ENCODE measurements around the gene SPRING1. TPM values are rescaled to one million over a fixed set of nuclear protein-coding genes. Genes with fewer than 3 reads are reported as not detected.

Gene SPRING1
- total RNA-seq, 4 donors from 2014 or later, result 22.3 to 40.3 (median 35.1) TPM

GRCh38 chr12:116698554-116699075, 39.3 kb downstream of the SPRING1 start:
- Histone ChIP-seq H3K27me3 (peaks cover 9% of the 10 kb centered on the region), H3K4me1 (peaks cover 0 to 22% (median 15%) of the 10 kb centered on the region in 4 donors), H3K27ac (peak overlapping the region in 1 of 4 donors; percentile 43), H3K9me3 (no peaks in the 10 kb centered on the region), H3K36me3 (no peaks in the 10 kb centered on the region), H3K4me3 (no peak overlapping the region)
- TF ChIP-seq, protein P1, sequence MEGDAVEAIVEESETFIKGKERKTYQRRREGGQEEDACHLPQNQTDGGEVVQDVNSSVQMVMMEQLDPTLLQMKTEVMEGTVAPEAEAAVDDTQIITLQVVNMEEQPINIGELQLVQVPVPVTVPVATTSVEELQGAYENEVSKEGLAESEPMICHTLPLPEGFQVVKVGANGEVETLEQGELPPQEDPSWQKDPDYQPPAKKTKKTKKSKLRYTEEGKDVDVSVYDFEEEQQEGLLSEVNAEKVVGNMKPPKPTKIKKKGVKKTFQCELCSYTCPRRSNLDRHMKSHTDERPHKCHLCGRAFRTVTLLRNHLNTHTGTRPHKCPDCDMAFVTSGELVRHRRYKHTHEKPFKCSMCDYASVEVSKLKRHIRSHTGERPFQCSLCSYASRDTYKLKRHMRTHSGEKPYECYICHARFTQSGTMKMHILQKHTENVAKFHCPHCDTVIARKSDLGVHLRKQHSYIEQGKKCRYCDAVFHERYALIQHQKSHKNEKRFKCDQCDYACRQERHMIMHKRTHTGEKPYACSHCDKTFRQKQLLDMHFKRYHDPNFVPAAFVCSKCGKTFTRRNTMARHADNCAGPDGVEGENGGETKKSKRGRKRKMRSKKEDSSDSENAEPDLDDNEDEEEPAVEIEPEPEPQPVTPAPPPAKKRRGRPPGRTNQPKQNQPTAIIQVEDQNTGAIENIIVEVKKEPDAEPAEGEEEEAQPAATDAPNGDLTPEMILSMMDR (IDR thresholded peaks at IDR 0.05), result no peak
- TF ChIP-seq POLR2AphosphoS5 (IDR thresholded peaks at IDR 0.05), result no peak
- no peak for TF ChIP-seq EP300 (IDR thresholded peaks at IDR 0.05; ENCODE audit: low read depth)
- TF ChIP-seq POLR2A (IDR thresholded peaks at IDR 0.05), result no peak
- WGBS, 2 donors (ENCODE audit: low coverage in 1 of 2), result 61 to 67% methylated on average over 2 of the region's 2 CpGs
- DNase-seq, result no peak
- intact Hi-C loops (cut with DNase I; ENCODE audit: low total_unique reads) (loop anchor here (5.0 kb wide), 1 partner anchor 391 kb away; no protein-coding TSS in a partner anchor), in situ Hi-C loops (cut with MboI; ENCODE audit: low pct_ligation_motif_present in 1 of 4, low pct_unique_long_range_greater_than_20kb in 1 of 4, low sequenced_read_pairs in 3 of 4) (no loop called here)

DNA sequence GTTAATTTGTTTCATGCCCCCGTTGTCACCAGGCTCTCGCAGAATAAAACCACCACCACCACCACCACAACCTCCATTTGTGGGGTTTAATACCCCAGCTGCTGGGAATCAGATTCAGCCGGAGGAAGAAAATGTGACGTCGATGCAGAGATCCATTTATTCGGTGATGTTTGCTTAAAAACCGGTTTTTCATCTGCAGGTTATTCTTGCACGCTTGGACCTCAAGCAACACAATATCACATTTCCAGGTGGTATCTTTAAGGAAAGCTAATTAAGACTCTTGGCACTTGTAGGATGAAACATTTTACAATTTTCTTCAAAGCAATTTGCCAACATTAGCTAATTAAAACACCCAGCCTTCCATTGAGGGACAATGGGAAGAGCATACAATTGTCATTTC, 39.8 kb downstream of the SPRING1 start:
- no peak for DNase-seq
- no peaks in the 10 kb centered on the region for H3K36me3 ChIP-seq
- H3K27me3 ChIP-seq, result peaks cover 14% of the 10 kb centered on the region
- TF ChIP-seq, protein P1 (IDR thresholded peaks at IDR 0.05), result no peak
- TF ChIP-seq EP300 (IDR thresholded peaks at IDR 0.05; ENCODE audit: low read depth) (no peak), POLR2AphosphoS5 (IDR thresholded peaks at IDR 0.05) (no peak), POLR2A (IDR thresholded peaks at IDR 0.05) (no peak)
- H3K4me3 ChIP-seq, result no peak overlapping the region
- H3K9me3 ChIP-seq, result no peaks in the 10 kb centered on the region
- in situ Hi-C loops (cut with MboI; ENCODE audit: low pct_ligation_motif_present in 1 of 4, low pct_unique_long_range_greater_than_20kb in 1 of 4, low sequenced_read_pairs in 3 of 4), result no loop called here
- WGBS, 2 donors (ENCODE audit: low coverage in 1 of 2), result 59% methylated on average over 8 of the region's 8 CpGs; no CpG with 5 or more reads in 1 of the 2 donors
- peak overlapping the region in 1 of 4 donors; percentile 43 for H3K27ac ChIP-seq
- H3K4me1 ChIP-seq, result peaks cover 0 to 25% (median 20%) of the 10 kb centered on the region in 4 donors
- intact Hi-C loops (cut with DNase I; ENCODE audit: low total_unique reads), result loop anchor here (5.0 kb wide), 1 partner anchor 391 kb away; no protein-coding TSS in a partner anchor

DNA sequence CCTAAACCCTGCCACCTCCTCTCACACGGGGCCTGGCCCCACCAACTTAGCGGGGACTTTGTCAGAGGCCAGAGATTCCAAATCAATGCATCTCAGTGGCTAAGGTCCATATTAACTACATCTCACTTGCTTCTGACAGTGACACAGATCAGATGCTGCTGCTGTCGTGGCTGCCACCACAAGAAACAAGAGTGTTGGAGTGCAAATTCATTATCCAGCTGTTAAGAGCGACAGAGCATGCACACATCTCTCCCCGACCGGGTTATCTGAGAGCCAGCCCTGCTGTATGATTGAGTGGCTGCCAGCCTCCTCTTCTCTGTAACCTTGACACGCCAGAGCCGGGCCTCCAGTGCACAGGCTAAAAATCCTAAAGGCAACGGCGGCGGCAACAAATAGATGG, 40.2 kb downstream of the SPRING1 start:
- Histone ChIP-seq H3K9me3 (no peaks in the 10 kb centered on the region), H3K36me3 (no peaks in the 10 kb centered on the region), H3K4me1 (peaks cover 0 to 29% (median 21%) of the 10 kb centered on the region in 4 donors), H3K4me3 (no peak overlapping the region), H3K27me3 (peaks cover 18% of the 10 kb centered on the region), H3K27ac (peak overlapping the region in 1 of 4 donors; percentile 30)
- WGBS, 2 donors (ENCODE audit: low coverage in 1 of 2), result 58% methylated on average over 11 of the region's 11 CpGs; no CpG with 5 or more reads in 1 of the 2 donors
- no peak for DNase-seq
- intact Hi-C loops (cut with DNase I; ENCODE audit: low total_unique reads), result loop anchor here (5.0 kb wide), 1 partner anchor 390 kb away; no protein-coding TSS in a partner anchor
- no peak for TF ChIP-seq POLR2AphosphoS5 (IDR thresholded peaks at IDR 0.05)
- TF ChIP-seq, protein P1 (IDR thresholded peaks at IDR 0.05), result no peak
- TF ChIP-seq EP300 (IDR thresholded peaks at IDR 0.05; ENCODE audit: low read depth), result no peak
- TF ChIP-seq POLR2A (IDR thresholded peaks at IDR 0.05), result no peak
- in situ Hi-C loops (cut with MboI; ENCODE audit: low pct_ligation_motif_present in 1 of 4, low pct_unique_long_range_greater_than_20kb in 1 of 4, low sequenced_read_pairs in 3 of 4), result no loop called here

GRCh38 chr12:116697305-116697704, 40.6 kb downstream of the SPRING1 start:
- Histone ChIP-seq H3K4me1 (peaks cover 0 to 29% (median 22%) of the 10 kb centered on the region in 4 donors), H3K36me3 (no peaks in the 10 kb centered on the region), H3K4me3 (no peak overlapping the region), H3K27me3 (peaks cover 21% of the 10 kb centered on the region), H3K9me3 (no peaks in the 10 kb centered on the region), H3K27ac (peak overlapping the region in 1 of 4 donors; percentile 30)
- intact Hi-C loops (cut with DNase I; ENCODE audit: low total_unique reads) (loop anchor here (5.0 kb wide), 1 partner anchor 390 kb away; no protein-coding TSS in a partner anchor), in situ Hi-C loops (cut with MboI; ENCODE audit: low pct_ligation_motif_present in 1 of 4, low pct_unique_long_range_greater_than_20kb in 1 of 4, low sequenced_read_pairs in 3 of 4) (no loop called here)
- WGBS, 2 donors (ENCODE audit: low coverage in 1 of 2), result 67 to 100% methylated on average over 1 to 7 of the region's 7 CpGs
- DNase-seq, result no peak
- TF ChIP-seq, protein P1 (IDR thresholded peaks at IDR 0.05), result no peak

Measured in transverse colon (tissue), 4 donors.